DOHH2 (cell line): ENCODE data around the gene PITX1.

Source experiments
- EZH2phosphoT487 ChIP-seq: fragments of 200-600 bp; sonication (generic); IDR thresholded peaks from 2 replicates; pipeline ENCODE4 v1.6.1; 2017; ENCODE audit warnings: borderline replicate concordance, mild to moderate bottlenecking, antibody characterized with exemption, low read length, moderate library complexity, mixed read lengths
- TF ChIP-seq, protein P1 (sequence below): fragments of 200-600 bp; sonication (generic); IDR thresholded peaks from one replicate; pipeline ENCODE4 v1.5.1; 2014; ENCODE audit warnings: antibody characterized with exemption, mild to moderate bottlenecking, low read depth, low read length; ENCODE audit not compliant: poor library complexity, severe bottlenecking

DNA sequence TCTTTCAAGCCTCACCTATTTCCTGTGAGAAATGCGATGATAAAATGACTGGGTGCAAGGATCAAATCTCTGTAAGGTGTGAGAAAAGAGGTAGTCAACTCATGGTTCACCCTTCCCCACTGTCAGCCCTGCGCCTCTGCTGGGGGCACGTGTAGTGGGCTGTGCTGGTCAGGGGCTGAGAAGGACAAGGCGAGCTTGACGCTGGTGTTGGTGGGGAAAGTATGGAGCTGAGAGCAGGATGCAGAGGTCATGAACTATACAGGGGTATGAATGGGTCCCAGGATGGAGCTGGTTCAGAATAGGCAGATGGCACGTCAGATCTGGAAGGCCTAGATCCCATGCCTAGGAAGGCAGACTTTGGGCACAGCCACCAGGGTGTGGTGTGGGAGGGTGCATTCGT, 20.6 kb downstream of the PITX1 start:
- TF ChIP-seq, protein P1, sequence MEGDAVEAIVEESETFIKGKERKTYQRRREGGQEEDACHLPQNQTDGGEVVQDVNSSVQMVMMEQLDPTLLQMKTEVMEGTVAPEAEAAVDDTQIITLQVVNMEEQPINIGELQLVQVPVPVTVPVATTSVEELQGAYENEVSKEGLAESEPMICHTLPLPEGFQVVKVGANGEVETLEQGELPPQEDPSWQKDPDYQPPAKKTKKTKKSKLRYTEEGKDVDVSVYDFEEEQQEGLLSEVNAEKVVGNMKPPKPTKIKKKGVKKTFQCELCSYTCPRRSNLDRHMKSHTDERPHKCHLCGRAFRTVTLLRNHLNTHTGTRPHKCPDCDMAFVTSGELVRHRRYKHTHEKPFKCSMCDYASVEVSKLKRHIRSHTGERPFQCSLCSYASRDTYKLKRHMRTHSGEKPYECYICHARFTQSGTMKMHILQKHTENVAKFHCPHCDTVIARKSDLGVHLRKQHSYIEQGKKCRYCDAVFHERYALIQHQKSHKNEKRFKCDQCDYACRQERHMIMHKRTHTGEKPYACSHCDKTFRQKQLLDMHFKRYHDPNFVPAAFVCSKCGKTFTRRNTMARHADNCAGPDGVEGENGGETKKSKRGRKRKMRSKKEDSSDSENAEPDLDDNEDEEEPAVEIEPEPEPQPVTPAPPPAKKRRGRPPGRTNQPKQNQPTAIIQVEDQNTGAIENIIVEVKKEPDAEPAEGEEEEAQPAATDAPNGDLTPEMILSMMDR, result no peak
- TF ChIP-seq EZH2phosphoT487, result no peak
